ENCODE measurements around the gene RAB3GAP1.

GRCh38 chr2:135187270-135187669 is 135.2 kb downstream of the RAB3GAP1 start:
- TF ChIP-seq CTCF (conservative IDR thresholded peaks at IDR 0.05) (no peak), EZH2 (IDR thresholded peaks at IDR 0.05; ENCODE audit: low read depth) (no peak)
